ENCODE results near the gene DIPK1B. TPM values are rescaled to one million over a fixed set of nuclear protein-coding genes. Genes with fewer than 3 reads are reported as not detected.
A peak's percentile ranks its signal among the peaks of the same experiment; 100 is the strongest.
"Not testable (repeated sequence)": the region's sequence is repeated elsewhere in the genome, so short reads cannot be mapped to it uniquely, and the experiment has no call there.

The DIPK1B gene
- total RNA-seq, 1 donor from 2014 or later = not detected

DNA sequence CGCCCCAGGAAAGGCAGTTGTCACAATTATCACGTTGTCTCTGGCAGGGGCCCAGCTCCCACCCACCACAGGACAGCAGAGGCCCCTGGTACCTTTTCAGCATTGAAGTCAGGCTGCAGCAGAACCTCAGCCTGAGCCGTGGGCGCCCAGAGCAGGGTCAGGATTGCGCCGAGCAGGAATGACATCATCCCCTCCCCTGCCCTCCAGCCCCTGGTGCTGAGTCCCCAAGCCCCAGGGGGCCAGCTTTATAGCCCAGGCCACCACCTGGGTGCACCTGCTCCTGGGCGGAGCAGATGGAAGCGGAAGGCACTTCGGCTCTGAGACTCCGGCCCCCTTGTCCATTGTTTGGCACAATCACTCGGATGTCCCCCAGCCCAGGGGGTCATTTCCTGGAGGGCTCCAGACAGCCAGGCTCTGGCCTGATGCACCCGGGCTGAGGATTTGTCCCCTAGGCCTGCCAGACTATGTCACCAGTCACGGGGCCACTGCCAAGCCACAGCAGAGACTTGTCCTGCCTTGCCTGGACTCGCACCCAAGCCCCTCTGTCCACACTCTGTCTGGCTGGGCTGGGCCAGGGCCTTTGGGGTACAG, 52.0 kb downstream of the DIPK1B start, which contains the start of gene LCN15:
Gene LCN15, minus strand, starts transcription at position 218 of the 591 bp plus-strand sequence. Its CDS starts 30 bp downstream, at position 188.
- TF ChIP-seq, protein P1, sequence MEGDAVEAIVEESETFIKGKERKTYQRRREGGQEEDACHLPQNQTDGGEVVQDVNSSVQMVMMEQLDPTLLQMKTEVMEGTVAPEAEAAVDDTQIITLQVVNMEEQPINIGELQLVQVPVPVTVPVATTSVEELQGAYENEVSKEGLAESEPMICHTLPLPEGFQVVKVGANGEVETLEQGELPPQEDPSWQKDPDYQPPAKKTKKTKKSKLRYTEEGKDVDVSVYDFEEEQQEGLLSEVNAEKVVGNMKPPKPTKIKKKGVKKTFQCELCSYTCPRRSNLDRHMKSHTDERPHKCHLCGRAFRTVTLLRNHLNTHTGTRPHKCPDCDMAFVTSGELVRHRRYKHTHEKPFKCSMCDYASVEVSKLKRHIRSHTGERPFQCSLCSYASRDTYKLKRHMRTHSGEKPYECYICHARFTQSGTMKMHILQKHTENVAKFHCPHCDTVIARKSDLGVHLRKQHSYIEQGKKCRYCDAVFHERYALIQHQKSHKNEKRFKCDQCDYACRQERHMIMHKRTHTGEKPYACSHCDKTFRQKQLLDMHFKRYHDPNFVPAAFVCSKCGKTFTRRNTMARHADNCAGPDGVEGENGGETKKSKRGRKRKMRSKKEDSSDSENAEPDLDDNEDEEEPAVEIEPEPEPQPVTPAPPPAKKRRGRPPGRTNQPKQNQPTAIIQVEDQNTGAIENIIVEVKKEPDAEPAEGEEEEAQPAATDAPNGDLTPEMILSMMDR (IDR thresholded peaks at IDR 0.05; ENCODE audit: insufficient read depth, low read length, severe bottlenecking) = no peak
- FAIRE-seq (no peak), DNase-seq (ENCODE audit: low read depth) (no peak)
- H3K36me3 ChIP-seq (ENCODE audit: control insufficient read depth, insufficient read depth, low read length) = no peaks in the 10 kb centered on the region
- no peak within 1 kb of the TSS for H3K4me3 ChIP-seq (ENCODE audit: low read depth, low read length)
- peaks cover 9% of the 10 kb centered on the region for H3K27me3 ChIP-seq (ENCODE audit: control insufficient read depth, insufficient read depth, low read length)

DNA sequence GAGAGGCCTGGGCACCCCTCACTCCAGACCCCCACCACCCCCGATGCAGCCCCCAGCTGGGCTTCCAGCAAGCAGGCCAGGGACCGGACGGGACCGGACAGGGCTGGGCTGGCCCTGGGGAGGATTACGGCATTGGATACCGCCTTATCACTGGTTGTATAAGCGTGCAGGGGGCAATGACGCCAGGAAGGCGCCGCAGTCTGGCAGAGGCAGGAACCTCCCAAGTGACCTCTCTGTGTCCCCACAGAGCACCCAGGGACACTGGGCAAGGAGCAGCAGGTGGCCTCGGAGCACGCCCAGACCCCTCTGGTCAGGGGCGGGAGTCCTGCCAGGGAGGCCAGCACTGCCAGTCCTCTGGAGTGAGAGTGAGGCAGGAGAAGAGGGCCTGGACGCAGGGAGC, 52.7 kb downstream of the DIPK1B start:
- Histone ChIP-seq H3K36me3 (ENCODE audit: control insufficient read depth, insufficient read depth, low read length) (no peaks in the 10 kb centered on the region), H3K4me3 (ENCODE audit: low read depth, low read length) (no peak overlapping the region), H3K27me3 (ENCODE audit: control insufficient read depth, insufficient read depth, low read length) (peaks cover 9% of the 10 kb centered on the region)
- FAIRE-seq (no peak), DNase-seq (ENCODE audit: low read depth) (no peak)
- TF ChIP-seq, protein P1 (IDR thresholded peaks at IDR 0.05; ENCODE audit: insufficient read depth, low read length, severe bottlenecking) = no peak

DNA sequence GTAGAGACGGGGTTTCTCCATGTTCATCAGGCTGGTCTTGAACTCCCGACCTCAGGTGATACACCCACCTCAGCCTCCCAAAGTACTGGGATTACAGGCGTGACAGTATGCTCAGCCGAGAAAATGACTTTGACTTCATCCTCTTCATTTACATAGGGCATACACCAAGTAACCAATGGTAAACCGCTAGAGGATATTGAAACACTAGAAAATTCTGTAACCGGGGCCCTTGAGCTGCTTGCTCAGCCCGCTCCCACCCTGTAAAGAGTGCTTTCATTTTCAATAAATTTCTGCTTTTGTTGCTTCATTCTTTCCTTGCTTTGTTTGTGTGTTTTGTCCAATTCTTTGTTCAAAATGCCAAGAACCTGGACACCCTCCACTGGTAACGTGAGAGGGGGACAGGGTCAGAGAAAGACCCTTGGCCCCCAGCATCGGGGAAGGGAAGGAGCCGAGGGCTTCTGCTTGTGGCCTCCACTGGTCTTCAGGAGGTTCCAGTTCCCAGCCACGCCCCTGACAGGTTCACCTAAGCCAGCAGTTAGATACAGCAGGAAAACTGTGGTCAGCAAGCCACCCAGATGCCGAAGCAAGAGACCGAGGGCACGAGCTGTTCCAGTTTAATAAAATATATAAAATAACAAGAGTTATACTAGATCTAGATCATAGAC, 53.5 kb downstream of the DIPK1B start:
- DNase-seq (ENCODE audit: low read depth); H3K27me3 ChIP-seq (ENCODE audit: control insufficient read depth, insufficient read depth, low read length); H3K4me3 ChIP-seq (ENCODE audit: low read depth, low read length); H3K36me3 ChIP-seq (ENCODE audit: control insufficient read depth, insufficient read depth, low read length); FAIRE-seq: not testable (repeated sequence)

DNA sequence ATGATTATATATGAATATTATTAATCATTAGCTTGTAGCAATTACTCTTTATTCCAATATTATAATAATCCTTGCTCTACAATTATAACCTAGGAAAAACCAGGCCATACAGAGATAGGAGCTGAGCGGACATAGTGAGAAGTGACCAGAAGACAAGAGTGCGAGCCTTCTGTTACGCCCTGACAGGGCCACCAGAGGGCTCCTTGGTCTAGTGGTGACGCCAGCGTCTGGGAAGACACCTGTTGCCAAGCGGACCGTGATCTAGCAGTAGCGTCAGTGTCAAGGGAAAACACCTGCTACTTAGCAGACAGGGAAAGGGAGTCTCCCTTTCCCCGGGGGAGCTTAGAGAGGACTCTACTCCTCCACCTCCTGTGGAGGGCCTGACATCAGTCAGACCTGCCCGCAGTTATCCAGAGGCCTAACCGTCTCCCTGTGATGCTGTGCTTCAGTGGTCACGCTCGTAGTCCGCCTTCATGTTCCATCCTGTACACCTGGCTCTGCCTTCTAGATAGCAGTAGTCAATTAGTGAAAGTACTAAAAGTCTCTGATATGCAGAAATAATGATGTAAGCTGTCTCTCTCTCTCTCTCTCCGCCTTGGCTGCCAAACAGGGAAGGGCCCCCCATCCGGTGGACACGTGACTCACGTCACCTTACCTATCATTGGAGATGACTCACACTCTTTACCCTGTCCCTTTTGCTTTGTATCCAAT, 54.2 kb downstream of the DIPK1B start:
- not testable (repeated sequence) for H3K27me3 ChIP-seq (ENCODE audit: control insufficient read depth, insufficient read depth, low read length); FAIRE-seq; H3K36me3 ChIP-seq (ENCODE audit: control insufficient read depth, insufficient read depth, low read length); H3K4me3 ChIP-seq (ENCODE audit: low read depth, low read length)
- TF ChIP-seq, protein P1 (IDR thresholded peaks at IDR 0.05; ENCODE audit: insufficient read depth, low read length, severe bottlenecking) = peak; percentile 37
- DNase-seq (ENCODE audit: low read depth) = peak; percentile 45

DNA sequence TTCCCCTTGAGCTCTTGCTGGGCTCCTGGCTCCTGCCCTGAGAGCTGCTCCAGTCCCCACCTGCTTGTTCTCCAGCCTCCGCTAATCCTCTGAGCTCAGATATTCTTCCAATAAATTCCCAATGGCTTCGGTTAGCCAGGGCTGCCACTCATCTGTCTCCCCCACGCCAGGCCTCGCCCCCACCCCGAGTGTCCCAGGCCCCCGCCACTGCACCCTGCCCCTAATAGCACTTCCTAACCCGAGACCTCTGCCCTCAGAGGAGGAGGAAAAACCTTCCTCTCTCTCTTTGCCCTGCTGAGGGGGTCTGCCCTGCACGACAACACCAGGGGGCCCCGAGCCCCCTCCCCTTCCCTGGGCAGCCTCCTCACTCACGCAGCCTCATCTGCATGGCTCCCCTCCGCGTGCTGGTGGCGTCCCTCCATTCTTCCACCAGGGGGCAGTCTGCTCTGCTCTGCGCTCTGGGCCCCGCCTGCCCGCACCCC, 57.4 kb downstream of the DIPK1B start:
- no peaks in the 10 kb centered on the region for H3K36me3 ChIP-seq (ENCODE audit: control insufficient read depth, insufficient read depth, low read length)
- TF ChIP-seq, protein P1 (IDR thresholded peaks at IDR 0.05; ENCODE audit: insufficient read depth, low read length, severe bottlenecking) = peak; percentile 66
- H3K27me3 ChIP-seq (ENCODE audit: control insufficient read depth, insufficient read depth, low read length) = peaks cover 6% of the 10 kb centered on the region
- no peak for FAIRE-seq
- no peak for DNase-seq (ENCODE audit: low read depth)
- H3K4me3 ChIP-seq (ENCODE audit: low read depth, low read length) = no peak overlapping the region

DNA sequence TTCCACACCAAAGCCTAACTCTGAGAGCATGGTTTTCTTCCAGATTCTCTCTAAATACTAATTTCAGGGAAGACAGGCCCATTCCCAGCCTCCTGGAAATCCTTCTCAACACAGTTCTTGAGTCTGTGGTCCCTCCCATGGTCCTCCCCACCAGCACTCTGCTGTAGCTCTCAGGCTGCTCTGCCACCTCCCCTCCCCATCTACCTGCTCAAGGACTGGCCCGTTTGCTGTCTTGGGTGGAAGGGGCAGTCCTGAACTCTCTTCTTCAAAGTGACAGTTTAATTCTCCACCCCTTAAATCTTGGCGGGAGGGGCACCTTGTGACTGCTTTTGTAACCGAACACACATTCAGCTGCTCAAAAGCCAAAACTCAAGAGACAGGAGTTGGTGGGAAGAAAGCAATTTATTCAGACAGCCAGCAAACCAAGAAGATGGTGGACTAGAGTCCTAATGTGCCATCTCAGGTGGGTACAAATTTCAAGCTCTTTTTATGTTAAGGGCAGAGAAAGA, 59.6 kb downstream of the DIPK1B start:
- DNase-seq (ENCODE audit: low read depth) (no peak), FAIRE-seq (no peak)
- TF ChIP-seq, protein P1 (IDR thresholded peaks at IDR 0.05; ENCODE audit: insufficient read depth, low read length, severe bottlenecking) = no peak
- Histone ChIP-seq H3K4me3 (ENCODE audit: low read depth, low read length) (no peak overlapping the region), H3K27me3 (ENCODE audit: control insufficient read depth, insufficient read depth, low read length) (peaks cover 6% of the 10 kb centered on the region), H3K36me3 (ENCODE audit: control insufficient read depth, insufficient read depth, low read length) (no peaks in the 10 kb centered on the region)

Data from bronchial epithelial cell (primary cell).